GM18511 (cell line): ENCODE data around the gene ZC3H6.
"Not testable (repeated sequence)": the region's sequence is repeated elsewhere in the genome, so short reads cannot be mapped to it uniquely, and the experiment has no call there.

ENCODE experiments used
- ATAC-seq: cut with Tn5 transposase; IDR thresholded peaks from one replicate; pipeline ENCODE4 v1.9.1; 2021; ENCODE audit warnings: mild to moderate bottlenecking, moderate library complexity; ENCODE audit not compliant: unreplicated experiment

The ZC3H6 gene

DNA sequence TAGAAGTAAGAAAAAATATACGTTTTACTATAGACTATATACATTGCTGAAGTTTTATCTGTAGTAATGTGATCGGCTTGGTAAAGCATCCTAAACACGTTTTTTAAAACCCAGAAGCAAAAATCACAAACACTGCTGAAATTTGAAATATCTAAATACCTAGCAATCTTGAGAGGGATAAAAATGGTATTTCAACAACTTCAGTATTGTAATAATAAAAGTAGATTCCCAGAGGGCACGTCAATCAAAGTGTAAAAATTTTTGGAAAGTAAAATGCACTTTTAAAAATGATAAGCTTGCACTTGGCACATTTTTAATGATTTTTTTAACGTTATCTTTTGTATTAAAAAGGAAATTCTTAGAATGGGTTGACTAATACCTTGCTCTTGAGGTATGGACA is 1.6 kb downstream of the ZC3H6 start:
- ATAC-seq = no peak

DNA sequence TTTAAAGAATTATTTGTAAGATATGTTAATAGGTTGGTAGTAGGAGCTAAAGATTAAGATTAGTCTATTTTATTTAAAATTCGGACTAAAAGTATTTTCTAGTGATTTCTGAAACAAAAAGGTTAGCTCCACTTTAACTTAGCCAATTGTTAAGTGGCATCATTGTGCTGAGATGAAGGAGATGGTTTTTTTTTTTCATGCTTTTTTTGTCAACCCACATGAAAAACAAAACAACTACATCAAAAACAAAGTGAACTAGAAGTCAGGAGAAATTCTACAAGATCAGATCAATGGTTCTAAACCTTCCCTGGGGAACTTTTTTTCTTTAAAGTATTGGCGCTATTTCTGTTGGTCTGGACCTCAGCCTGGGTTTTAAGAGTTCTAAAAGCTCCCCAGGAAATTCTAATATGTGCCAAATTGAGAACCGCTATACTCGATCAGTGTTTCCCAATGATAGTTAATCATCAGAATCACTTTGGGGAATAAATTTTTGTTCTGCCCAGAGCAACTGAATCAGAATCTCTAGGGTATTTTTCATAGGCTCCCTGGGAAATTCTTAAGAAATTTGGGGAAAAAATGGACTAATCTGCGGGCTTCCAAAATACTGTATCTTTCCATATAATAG is 2.3 kb downstream of the ZC3H6 start:
- no peak for ATAC-seq

DNA sequence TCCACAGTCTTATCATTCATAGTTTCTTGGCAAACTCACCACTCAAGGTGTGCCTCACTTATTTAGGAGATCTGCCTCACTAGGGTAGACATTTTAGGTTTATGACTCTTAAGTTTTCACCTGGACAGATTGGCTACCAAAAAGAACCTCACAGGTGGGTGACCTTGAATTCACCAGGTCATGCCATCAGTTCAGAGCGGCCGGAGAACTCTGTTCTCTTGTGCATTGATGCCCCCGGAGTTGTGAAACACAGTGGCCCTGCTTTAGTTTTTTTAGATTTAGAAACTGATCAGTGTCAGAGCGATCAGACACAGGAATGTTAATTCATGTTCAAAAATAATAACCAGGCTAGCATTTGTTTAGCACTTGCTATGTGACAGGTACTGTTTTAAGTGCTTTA is 6.7 kb downstream of the ZC3H6 start:
- ATAC-seq = not testable (repeated sequence)

DNA sequence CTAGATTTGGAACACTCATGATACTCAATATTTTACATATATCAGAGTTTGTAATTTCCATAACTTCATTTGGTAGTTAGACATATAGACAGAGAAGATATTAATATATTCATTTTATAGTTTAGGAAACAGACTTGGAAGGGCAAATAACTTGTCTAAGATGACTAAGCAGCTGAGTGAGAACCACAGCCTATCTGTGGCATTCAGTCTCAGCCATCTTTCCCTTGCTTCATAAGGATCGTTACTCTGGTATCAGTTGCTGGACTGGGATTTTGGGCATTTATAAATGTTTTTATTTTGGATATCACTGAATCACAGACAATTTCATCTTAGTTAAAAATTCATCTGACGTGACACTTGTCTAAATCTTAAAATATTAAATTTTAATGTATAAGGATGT is 8.1 kb downstream of the ZC3H6 start:
- not testable (repeated sequence) for ATAC-seq

DNA sequence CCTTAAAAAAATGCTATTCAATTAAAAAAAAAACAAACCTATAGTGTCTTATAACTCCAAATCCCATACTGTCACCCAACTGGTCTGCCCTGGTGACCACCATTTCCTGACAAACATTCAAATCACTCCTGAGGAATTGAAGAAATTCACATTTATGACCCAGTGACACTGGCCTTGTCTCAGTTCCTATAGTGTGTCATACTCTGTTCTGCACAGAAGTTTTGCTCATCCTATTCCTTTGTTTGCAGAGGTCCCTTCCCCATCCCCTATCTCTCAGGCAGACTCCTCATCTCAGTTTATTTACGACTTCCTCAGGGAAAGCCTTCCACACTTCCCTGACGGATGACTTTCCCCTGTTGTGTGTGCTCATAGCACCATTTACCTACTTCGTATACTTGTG is 14.7 kb downstream of the ZC3H6 start:
- ATAC-seq = no peak

DNA sequence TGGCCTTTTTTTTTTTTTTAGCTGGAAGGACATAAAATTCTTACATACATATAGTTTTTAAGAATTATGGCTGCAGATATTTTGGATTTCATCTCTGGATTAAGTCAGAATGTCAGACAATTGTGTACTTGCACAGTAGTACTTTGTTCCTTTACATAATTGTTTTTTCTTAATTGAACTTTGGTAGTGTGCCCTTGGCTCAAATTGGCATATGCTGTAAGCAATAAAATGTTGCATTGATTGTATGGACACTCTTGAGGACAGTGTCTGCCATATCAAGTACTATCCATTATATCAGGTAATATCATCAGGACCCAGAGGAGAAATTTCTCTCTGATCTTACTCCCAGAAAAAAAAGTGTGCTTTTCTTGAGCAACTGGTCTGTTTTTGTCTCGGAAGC is 15.3 kb downstream of the ZC3H6 start:
- ATAC-seq = no peak

DNA sequence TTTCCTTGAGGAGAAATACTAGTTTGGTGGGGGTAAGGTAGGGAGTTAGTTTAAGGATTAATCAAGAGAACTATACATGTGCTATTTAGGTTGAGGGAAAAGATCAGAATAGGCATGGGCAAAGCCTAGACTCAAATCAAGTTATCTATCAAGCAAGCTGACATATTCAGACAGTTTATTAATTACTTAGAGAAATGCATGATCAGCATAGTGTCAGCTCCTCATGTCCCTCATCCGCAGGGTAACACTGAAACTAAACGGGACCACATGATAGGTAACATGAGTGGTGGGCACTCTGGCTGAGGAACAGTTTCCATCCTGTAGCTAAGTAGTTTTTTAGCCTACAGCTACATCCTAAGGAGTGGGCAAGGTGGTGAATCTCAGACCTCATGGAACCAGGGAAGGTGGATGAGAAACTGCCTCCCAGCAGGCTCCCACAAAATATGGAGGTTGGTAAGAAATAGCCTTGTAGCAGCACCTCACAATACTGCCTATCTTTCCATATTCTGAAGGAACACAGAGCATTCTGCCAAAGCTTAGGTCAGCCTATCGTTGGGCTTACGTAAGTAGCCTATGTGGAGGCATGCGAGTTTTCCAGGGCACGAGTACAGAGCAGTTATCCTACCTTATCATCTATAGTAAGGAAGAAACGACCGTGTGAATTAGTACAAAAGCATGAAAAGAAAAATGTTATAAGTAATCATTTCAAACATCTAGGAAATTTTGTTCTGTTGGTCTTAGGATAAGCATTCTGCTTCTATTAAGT is 18.4 kb downstream of the ZC3H6 start:
- no peak for ATAC-seq

DNA sequence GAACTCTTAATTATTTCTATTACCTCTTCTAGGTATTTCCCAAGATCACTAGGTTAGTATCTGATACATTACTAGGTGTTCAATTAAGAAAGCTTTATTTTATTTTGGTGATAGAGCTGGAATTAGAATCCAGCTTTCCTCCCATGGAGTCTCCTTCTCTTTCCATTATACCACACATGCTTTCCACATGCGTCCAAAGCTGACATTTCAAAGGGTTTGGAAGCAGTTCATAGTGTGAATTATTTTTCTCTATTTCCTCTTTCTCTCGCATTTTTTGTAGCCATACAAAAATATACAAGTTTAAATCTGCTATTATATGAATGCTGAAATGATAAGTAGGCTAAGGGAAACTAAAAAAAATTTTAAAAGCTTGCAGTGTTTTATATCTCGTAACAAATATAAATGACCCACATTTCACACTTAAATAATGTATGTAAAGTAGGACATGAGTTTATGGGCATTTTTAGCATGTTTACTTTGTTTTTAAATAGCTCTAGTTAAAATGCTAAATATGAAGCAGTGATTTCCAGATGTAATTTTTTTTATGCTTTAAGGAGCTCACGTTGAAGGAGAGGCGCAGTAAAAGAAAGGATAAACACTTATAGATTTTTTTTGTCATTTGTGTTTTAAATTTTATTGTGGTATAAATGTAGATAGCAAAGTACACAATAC is 20.1 kb downstream of the ZC3H6 start:
- no peak for ATAC-seq

DNA sequence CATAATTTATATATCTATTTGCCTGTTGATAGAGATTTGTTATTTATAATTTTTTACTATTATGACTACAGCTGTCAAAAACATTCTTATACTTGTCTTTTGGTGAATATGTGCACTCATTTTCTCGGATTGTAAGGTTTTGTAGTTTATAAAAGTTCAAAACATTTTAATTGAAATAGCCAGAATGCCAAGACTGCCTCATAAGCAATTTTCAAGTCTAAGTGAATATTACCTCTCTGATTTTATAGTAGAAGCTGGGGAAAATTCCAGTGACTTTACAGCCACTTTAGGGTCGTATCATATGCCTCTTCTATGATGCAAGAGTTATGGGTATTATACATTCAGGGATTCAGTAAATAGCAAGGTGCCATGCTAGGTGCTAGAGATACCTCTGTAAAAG is 21.0 kb downstream of the ZC3H6 start:
- ATAC-seq = no peak

DNA sequence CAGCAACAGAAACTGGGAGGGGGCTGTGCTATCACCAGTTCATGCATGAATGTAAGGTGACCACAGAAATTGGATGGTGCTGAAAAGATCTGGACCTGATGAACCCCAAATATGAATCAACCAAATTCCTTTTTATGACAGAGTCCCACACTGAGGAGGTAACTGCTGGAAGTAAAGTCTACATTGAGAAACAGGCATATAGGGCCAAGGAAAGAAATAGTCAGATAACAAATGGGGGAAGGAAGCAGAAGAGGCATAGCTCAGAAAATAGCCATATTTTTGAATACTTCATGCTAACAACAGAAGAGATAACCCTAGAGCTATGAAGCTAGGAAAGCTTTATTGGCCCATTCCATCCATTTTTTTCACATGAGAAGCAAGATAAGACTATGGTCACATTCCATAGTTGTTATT is 25.8 kb downstream of the ZC3H6 start:
- no peak for ATAC-seq

DNA sequence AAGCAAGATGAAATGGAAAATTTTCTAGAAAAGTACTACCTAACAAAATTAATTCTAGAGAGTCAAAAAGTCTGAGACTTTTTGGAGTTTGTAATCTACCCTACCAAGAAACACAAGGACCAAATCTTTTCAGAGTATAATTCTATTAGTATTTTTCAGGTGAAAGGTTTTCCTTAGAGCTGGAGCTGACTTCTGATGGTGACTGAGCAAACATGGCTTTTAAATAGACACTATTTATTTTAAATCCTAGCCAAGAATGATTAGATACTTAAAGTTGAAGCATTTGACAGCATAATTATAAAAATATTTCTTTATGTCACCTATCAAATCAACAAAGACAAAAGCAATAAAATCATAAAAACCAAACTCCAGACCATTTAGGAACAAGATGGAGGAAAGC is 26.6 kb downstream of the ZC3H6 start:
- ATAC-seq = no peak

DNA sequence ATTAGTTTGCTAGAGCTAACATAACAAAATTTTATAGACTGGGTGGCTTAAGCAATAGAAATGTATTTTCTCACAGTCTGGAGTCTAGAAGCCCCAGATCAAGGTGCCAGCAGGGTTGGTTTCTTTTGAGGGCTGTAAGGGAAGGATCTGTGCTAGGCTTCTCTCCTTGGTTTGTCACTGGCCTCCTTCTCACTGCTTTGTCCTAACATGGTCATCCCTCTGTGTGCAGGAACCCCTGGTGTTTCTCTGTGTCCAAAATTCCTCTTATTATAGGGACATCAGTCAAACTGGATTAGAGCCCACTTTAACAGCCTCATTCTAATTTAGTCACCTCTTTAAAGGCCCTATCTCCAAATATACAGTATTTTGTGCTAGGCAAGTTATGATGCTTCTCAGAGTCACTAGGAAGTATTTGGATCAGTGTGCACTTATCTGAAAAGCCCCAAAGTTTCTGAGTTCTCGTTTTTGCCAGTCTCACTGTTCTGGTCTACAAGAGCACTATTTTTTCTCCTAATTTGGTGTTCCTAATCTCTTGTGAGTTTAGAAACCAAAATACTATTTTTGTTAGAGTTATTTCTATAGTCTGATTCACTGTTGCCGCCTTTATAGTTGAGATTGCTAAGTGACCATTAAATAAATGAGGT is 29.0 kb downstream of the ZC3H6 start:
- ATAC-seq = peak; percentile 72

DNA sequence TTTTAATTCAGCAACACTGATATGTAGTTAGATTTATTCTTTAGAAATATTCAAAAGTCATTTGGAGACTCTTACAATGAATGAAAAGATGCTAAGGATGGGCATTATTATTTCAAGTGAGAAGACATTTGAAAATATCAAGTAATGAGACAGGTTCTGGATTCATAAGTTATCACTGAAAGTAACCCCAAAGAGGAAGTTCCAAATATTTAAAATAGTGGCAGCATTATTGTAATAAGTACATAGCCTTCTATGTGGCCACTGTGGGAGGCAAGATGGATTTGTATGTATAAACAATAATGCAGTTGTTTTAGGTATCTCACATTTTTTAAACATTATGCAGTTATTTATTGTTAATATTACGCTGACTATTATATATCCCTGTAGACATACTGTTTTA is 29.7 kb downstream of the ZC3H6 start:
- ATAC-seq = no peak

DNA sequence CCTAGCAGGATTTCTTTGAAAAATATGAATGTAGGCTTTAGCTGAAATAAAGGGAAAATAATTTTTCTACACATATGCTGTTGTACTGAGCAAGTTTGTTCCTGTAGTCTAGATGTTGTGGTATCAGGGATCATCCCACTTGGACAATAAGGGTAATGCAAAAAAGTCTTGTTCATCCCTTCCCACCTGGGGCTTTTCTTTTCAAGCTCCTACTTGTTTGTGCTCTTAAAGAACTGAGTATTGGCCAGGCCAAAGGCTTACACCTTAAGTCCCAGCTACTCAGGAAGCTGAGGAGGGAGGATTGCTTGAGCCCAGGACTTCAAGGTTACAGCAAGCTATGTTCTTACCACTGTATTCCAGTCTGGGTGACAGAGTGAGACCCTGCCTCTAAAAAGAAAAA is 35.5 kb downstream of the ZC3H6 start:
- ATAC-seq = no peak

DNA sequence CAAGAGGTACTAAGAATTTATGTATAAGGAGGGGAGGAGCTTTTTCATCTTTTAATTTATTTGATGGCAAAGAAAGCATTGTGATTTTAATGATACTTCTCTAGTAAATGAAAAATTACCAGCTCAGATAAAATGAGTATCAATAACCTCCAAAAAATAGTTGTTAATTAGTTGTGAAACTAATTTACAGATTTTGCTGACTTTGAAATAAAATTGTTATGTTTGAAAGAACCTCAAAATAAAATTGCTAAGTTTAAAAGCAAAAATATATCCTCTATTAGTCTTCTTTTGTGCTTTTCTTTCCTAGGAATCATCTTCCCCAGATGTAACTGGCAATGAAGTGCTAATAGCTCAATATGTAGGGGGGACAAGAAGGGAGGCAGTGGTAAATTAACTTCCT is 36.5 kb downstream of the ZC3H6 start:
- no peak for ATAC-seq

DNA sequence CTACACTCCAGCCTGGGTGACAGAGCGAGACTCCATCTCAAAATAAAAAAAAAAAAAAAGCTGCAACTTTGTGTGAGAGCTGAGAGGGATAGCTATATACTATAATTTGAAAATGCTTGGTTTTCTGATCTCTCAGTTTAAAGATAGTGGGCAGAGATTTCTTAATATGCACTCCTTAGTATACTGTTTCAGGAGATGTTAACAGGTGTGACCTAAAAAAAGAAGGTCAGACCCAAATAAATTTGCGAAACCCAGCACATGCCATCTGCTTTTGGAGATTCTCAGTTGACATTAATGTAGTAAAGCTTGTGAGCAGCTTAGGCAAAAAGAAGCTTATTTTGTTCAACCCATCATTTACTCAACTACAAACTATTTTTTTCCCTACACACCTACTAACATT is 37.4 kb downstream of the ZC3H6 start:
- ATAC-seq = no peak

DNA sequence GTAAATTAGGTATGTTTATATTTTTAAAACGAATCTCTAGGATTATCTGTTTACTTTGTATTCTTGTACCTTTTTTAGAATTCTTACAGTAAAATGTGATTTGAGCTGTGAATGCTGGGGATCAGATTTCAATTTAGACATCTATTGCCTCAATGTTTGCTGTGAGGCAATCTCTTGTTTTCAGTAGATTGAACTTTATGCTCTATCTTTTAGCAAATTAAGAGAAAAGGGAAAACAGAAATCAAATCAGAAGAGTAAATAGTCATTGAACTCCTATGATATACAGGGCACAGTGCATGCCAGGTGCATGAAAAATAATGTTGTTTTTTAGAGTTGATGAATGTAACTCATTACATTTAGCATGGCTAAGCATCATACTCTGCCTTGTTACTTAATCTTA is 39.5 kb downstream of the ZC3H6 start:
- ATAC-seq = no peak

DNA sequence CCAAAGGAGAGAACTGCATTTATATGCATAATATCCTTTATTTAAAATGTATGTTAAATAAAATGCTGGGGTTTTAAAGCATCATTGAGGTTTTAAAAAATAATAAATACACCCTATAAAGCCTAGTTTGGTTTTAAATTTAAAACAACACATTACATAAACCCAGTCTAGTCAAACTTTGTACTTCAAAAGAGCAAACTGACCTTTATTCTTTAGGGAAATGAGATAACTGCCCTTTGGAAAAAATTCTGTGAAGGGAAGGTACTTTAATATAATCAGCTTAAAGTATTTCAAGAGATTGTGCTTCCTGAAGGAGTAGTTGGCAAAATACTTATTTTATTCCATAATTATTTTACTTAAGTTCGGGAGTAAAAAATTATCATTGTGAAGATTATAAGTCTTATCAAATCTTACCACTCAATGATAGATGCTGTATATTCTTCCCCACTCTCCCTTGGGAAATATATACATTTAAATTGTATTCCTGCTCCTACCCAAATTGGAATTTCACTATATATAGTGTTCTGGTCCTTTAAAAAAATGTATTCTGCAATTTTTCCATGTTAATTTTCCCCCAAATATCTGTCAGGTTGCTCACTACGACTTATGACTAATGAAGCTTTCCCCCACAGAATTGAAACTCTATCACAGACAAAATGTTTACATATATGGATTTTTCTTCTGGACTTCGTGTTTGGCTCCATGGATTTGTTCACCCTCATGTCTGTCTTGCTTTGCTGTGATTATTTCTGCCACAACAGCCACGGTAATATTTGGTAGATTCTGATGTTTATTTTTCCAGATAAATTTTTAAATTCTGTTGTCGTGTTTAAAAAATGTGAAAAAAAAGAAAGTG is 42.1 kb downstream of the ZC3H6 start:
- ATAC-seq = no peak

DNA sequence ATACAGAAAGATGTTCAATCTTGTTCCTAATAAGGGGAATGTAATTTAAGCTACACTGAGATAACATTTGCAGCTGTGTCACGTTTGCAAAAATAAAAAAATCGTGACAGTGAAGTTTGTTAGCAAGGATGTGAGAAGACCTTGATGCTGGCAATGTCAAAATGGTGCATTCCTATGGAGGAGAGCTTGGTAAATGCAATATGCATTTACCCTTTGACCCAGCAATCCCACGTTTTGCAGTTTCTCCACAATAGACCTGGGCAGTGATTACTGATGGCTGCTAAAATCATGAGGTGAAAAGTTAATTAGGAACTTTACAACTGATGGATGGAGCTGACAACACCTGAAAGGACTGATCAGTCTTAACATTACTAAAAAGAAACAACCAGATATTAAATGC is 43.1 kb downstream of the ZC3H6 start:
- ATAC-seq = no peak

DNA sequence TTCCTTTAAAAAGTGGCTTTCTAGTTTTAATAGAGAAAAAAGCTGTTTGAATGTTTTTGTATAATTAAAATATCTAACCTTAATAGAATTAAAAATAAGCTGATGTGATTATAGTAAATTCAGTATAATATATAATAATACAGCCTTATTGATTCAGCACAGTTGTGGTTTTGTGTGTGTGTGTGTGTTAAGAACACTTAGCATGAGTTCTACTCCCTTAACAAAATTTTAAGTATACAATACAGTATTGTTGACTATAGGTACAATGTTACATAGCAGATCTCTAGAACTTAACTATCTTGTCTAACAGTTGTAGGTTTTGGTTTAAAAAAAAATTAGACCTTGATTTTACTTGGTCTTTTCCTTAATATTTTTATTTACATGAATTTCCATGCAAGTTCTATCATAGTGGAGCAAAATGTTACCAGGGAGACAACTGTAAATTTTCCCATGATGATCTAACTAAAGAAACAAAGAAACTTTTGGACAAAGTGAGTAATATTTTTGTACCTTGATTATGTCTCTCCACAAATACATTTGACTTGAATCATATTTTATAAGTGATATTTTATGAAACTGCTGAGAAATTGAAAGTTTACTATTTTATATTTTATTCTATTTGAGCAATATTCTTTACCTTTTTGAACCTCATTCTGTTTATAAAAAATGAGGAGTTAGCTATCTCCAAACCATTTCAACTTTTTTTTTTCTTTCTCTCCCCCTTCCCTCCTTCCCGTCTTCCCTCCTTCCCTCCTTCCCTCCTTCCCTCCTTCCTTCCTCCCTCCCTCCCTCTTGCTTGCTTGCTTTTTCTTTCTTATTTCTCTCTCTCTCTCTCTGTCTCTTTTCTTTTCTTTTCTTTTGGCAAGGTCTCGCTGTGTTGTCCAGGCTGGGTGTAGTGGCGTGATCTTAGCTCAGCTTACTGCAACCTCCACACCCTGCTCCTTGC is 46.3 kb downstream of the ZC3H6 start:
- ATAC-seq = no peak
